CD4-positive, alpha-beta memory T cell (primary cell): ENCODE data around the gene TM9SF3. TPM values are rescaled to one million over a fixed set of nuclear protein-coding genes. Genes with fewer than 3 reads are reported as not detected.
A peak's percentile ranks its signal among the peaks of the same experiment; 100 is the strongest.

Experiments used
- CTCF ChIA-PET: fragments of 350-600 bp; sonication (Branson Sonifier 250); formaldehyde crosslinking; loops from one replicate; lab custom pipeline; 2021; ENCODE audit warnings: inconsistent platforms; ENCODE audit not compliant: partially characterized antibody; lab: Charles Lee
- POLR2A ChIA-PET: fragments of 350-600 bp; sonication (Branson Sonifier 250); formaldehyde crosslinking; loops from one replicate; lab custom pipeline; 2021; ENCODE audit not compliant: partially characterized antibody; lab: Charles Lee
- DNase-seq, 5 donors: peaks; one replicate each; pipeline versions ENCODE4 v3.0.0 to v3.0.0-alpha.2; 2020 to 2022; ENCODE audit warnings: mixed read lengths in 1 of 5
- H3K27ac ChIP-seq: one replicate; pipeline ENCODE4 v1.7.0; 2013; ENCODE audit warnings: low read depth, low read length
- H3K27me3 ChIP-seq: 2 replicates; pipeline ENCODE4 v1.7.0; 2013; ENCODE audit warnings: mild to moderate bottlenecking, low read length, moderate library complexity; ENCODE audit not compliant: insufficient read depth
- H3K36me3 ChIP-seq: 2 replicates; pipeline ENCODE4 v1.7.0; 2013; ENCODE audit warnings: mild to moderate bottlenecking, low read length, moderate library complexity; ENCODE audit not compliant: insufficient read depth
- H3K4me1 ChIP-seq: 2 replicates; pipeline ENCODE4 v1.7.0; 2013; ENCODE audit warnings: mild to moderate bottlenecking, low read length, moderate library complexity; ENCODE audit not compliant: insufficient read depth
- H3K4me3 ChIP-seq, 2 donors: one replicate each; pipeline ENCODE4 v1.7.0; 2013; ENCODE audit warnings: low read length in 2 of 2, mild to moderate bottlenecking in 1 of 2
- H3K9me3 ChIP-seq, 2 donors: one replicate each; pipeline ENCODE4 v1.7.0; 2013; ENCODE audit warnings: low read length in 2 of 2, control low read depth in 1 of 2; ENCODE audit not compliant: control insufficient read depth in 1 of 2
- H3K27ac Mint-ChIP-seq, 7 donors: one replicate each; pipeline ENCODE4 v1.8.0; 2020 to 2021; ENCODE audit warnings: mixed read lengths in 7 of 7, mild to moderate bottlenecking in 6 of 7, inconsistent platforms in 3 of 7, moderate library complexity in 3 of 7
- H3K27me3 Mint-ChIP-seq, 2 donors: one replicate each; pipeline ENCODE4 v1.8.0; 2020 to 2021; ENCODE audit warnings: mixed read lengths in 2 of 2
- H3K36me3 Mint-ChIP-seq, 2 donors: one replicate each; pipeline ENCODE4 v1.8.0; 2020 to 2021; ENCODE audit warnings: mixed read lengths in 2 of 2, inconsistent platforms in 1 of 2, mild to moderate bottlenecking in 1 of 2
- H3K4me1 Mint-ChIP-seq, 4 donors: one replicate each; pipeline ENCODE4 v1.8.0; 2020 to 2021; ENCODE audit warnings: mixed read lengths in 4 of 4, mild to moderate bottlenecking in 1 of 4
- H3K4me3 Mint-ChIP-seq, 8 donors: one replicate each; pipeline ENCODE4 v1.8.0; 2020 to 2021; ENCODE audit warnings: mixed read lengths in 8 of 8, mild to moderate bottlenecking in 7 of 8, moderate library complexity in 6 of 8, inconsistent platforms in 3 of 8
- H3K9me3 Mint-ChIP-seq, 8 donors: one replicate each; pipeline ENCODE4 v1.8.0; 2020 to 2021; ENCODE audit warnings: mixed read lengths in 8 of 8, mild to moderate bottlenecking in 5 of 8, inconsistent platforms in 3 of 8, moderate library complexity in 1 of 8
- intact Hi-C: fragments of 100-400 bp; cut with micrococcal nuclease; formaldehyde crosslinking; loops from one replicate; pipeline ENCODE4 v1.15.1; 2023
- polyA plus RNA-seq, 2 donors: library from polyadenylated mRNA; unstranded; fragments of 300-500 nt; fragmentation: Illumina TruSeq; gene quantifications; one replicate each; pipeline ENCODE4 v1.2.3, GENCODE V29; 2021
- total RNA-seq, 2 experiments: library from RNA; stranded (reverse); gene quantifications; one replicate each; pipeline ENCODE4 v1.2.3, GENCODE V29; 2021

TM9SF3 gene
- total and polyA plus RNA-seq, 4 experiments from 2014 or later, result 74.7 to 125 (median 109) TPM

DNA sequence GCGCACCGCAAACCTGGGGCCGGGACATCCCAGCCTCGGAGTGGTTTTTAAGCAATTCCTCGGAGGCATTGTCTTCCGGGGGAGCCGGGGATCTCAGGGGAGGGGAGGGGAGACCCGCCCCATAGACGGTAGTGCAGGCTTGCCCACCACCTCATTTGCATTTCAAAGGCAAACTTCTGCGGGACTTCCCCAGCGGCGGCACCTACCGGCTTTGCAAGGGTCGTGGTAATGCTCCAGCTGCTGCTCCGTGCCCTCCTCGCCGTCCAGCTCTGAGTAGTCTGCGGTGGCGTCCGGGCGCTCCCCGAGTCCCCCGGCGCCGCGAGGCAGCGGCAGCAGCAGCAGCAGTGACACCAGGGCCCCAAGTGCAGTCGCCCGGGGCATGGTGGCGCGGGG is 73.5 kb downstream of the TM9SF3 start:
- DNase-seq, result peak in 4 of 5 donors; percentile 20 to 71 (median 30)
- Mint-ChIP-seq H3K9me3 (no peaks in the 10 kb centered on the region), H3K4me1 (peaks cover 10 to 23% (median 16%) of the 10 kb centered on the region in 4 donors), H3K27ac (no peak overlapping the region), H3K4me3 (peak overlapping the region in 7 of 8 donors; percentile 54 to 83 (median 81)), H3K36me3 (no peaks in the 10 kb centered on the region), H3K27me3 (peaks cover 4 to 6% of the 10 kb centered on the region in 2 donors)
- CTCF ChIA-PET, result interaction anchor here (0.9 to 1.7 kb wide), 8 partner anchors 9 to 44 kb away, joined by 3 to 7 read pairs (median 4); no protein-coding TSS in a partner anchor
- H3K9me3 ChIP-seq, result no peaks in the 10 kb centered on the region
- H3K36me3 ChIP-seq, result no peaks in the 10 kb centered on the region
- POLR2A ChIA-PET, result interaction anchor here (1.2 to 1.5 kb wide), 2 partner anchors 68 to 317 kb away, joined by 3 read pairs; no protein-coding TSS in a partner anchor
- intact Hi-C loops, result loop anchor here (5.0 kb wide), 2 partner anchors 74 to 136 kb away; partner anchors contain the start of gene TM9SF3
- peak overlapping the region in 1 of 2 donors; percentile 55 for H3K4me3 ChIP-seq
- H3K27ac ChIP-seq, result no peak overlapping the region
- peaks cover 23% of the 10 kb centered on the region for H3K4me1 ChIP-seq
- H3K27me3 ChIP-seq, result peaks cover 10% of the 10 kb centered on the region

DNA sequence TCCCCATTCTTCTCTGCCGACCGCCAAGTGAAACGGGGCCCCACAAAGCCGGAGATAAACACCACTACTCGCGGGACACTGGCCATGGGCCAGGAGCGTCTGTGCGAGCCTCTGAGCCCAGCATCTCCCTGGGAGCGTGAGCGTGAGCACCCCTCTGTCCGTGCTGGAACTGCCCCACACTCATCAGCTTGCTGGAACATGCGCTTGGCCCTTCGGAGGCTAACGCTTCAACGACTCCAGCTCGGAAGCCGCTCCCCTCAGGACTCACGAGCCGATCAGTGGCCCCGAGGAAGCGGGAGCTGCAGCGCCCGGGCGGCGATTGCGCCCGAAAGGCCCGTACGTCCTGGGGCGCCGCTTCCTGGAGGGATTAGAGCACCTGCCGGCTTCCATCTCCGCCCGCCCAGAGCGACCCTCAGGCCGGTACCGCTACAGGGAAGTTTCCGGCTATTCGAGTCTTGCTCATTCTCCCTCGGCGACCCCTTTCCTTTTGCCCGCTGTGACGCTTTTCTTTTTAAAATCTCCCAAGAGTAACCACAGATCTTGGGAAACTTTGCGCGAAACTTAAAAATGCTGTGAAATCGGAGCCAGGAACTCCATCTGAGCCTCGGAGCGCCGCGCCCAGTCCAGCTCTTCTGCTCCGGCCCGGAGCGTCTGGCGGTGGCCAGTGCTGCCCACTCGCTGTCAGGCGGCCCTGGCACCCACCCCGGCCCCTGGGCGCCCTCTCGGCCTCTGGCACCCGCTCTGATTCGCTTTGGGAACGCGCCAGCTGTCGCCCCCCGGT is 74.1 kb downstream of the TM9SF3 start:
- H3K27me3 Mint-ChIP-seq, result peaks cover 4 to 6% of the 10 kb centered on the region in 2 donors
- intact Hi-C loops, result loop anchor here (5.0 kb wide), 2 partner anchors 75 to 135 kb away; partner anchors contain the start of gene TM9SF3
- DNase-seq, result peak in 1 of 5 donors; percentile 6

DNA sequence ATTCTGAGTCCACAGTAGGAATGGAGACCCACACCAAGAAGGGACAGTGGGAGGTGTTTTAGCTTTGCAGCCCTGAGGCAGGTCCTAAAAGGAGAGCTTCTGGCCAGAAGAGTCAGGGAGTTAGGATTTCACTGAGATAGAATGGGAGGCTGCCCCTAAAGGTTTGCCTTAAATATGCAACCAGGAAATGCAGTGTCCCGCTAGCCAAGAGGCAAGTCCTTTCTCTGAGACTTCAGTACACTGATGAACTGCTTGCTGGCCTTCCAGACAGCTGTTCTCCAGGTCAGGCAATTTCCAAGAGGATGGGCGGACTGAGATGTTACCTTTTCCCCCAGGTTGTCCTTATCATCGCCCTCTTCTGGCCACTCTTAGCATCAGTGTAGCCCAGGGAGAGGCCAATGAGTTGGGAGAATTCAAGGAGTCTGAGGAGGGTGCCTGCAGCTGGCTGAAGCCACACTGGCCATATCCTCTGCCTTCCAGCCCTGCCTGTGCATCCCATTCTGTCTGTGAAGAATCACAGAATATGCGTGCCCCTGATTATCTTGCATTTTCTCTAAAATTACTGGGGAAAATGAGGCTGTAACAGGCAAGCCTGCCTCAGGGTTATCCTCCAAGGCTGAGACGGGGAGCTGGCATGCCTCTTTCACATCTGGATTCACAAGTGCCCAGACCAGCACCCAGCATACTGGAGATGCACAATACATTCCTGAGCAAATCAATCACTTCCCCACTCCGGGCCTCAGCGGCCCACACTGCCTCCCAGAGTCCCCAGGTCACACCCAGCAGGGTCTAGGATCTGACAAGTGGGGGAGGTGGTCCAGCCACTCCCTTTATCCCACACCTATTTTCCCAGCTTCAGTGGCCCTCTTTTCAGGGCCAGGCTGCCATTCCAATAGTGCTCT is 75.5 kb downstream of the TM9SF3 start:
- ChIA-PET CTCF (interaction anchor here (1.3 to 1.9 kb wide), 3 partner anchors 10 to 14 kb away, joined by 4 to 8 read pairs (median 7); no protein-coding TSS in a partner anchor), POLR2A (no interaction called here)
- Mint-ChIP-seq H3K4me3 (peak overlapping the region in 7 of 8 donors; percentile 23 to 82 (median 49)), H3K4me1 (peaks cover 10 to 23% (median 16%) of the 10 kb centered on the region in 4 donors), H3K9me3 (no peaks in the 10 kb centered on the region), H3K27me3 (peaks cover 6 to 7% of the 10 kb centered on the region in 2 donors), H3K27ac (peak overlapping the region in 1 of 7 donors; percentile 6), H3K36me3 (no peaks in the 10 kb centered on the region)
- Histone ChIP-seq H3K9me3 (no peaks in the 10 kb centered on the region), H3K36me3 (no peaks in the 10 kb centered on the region), H3K4me3 (no peak overlapping the region), H3K27ac (no peak overlapping the region), H3K27me3 (peaks cover 10% of the 10 kb centered on the region), H3K4me1 (peaks cover 23% of the 10 kb centered on the region)
- peak in 1 of 5 donors; percentile 6 for DNase-seq
- intact Hi-C loops, result loop anchor here (1.0 to 5.0 kb wide), 3 partner anchors 76 to 134 kb away; partner anchors contain the start of gene TM9SF3

More for the DNA sequence above, 74.1 kb downstream of the TM9SF3 start:
- H3K36me3 ChIP-seq, result no peaks in the 10 kb centered on the region
- ChIA-PET CTCF (interaction anchor here (1.3 to 1.7 kb wide), 5 partner anchors 9 to 24 kb away, joined by 3 to 7 read pairs (median 4); no protein-coding TSS in a partner anchor), POLR2A (interaction anchor here (1.5 kb wide), 1 partner anchor 69 kb away, joined by 3 read pairs; no protein-coding TSS in a partner anchor)
- no peak overlapping the region for H3K27ac ChIP-seq
- peak overlapping the region in 1 of 2 donors; percentile 55 for H3K4me3 ChIP-seq
- Mint-ChIP-seq H3K36me3 (no peaks in the 10 kb centered on the region), H3K9me3 (no peaks in the 10 kb centered on the region), H3K27ac (peak overlapping the region in 2 of 7 donors; percentile 4 to 67), H3K4me1 (peaks cover 10 to 23% (median 16%) of the 10 kb centered on the region in 4 donors), H3K4me3 (peak overlapping the region; percentile 78 to 86 (median 82))
- H3K27me3 ChIP-seq, result peaks cover 10% of the 10 kb centered on the region
- H3K9me3 ChIP-seq, result no peaks in the 10 kb centered on the region
- H3K4me1 ChIP-seq, result peaks cover 23% of the 10 kb centered on the region

DNA sequence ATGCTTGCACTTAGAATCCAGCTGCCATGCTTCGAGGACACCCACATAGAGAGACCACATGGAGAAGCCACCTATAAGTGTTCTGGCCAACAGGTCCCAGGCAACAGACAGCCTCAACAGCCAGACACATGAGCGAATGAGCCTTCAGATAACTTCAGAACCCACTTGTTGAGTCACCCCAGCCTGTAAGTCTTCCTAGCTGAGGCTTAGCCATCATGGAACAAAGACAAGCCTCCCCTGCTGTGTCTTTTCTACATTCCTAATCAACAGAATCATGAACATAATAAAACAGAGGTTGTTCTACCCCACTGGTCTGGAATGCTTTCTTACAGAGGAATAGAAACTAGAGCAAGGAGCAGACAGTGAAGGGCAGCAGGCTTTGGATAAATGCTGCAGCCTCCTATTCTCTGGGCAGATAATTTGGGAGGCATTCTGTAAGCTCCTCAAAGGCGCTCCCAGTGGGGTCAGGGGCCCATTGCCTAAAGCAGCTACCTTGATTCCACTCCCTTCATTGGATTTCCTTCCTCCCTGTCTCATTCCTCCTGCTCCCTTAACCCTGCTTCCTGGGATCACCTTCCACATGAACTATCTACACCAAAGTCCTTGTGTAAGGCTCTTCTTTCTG is 77.7 kb downstream of the TM9SF3 start:
- no peak overlapping the region for H3K4me3 Mint-ChIP-seq
- DNase-seq, result no peak
- H3K9me3 ChIP-seq, result no peaks in the 10 kb centered on the region
- H3K4me3 ChIP-seq, result no peak overlapping the region
- H3K36me3 Mint-ChIP-seq, result no peaks in the 10 kb centered on the region
- intact Hi-C loops, result no loop called here
- peaks cover 5% of the 10 kb centered on the region for H3K27me3 ChIP-seq
- H3K36me3 ChIP-seq, result no peaks in the 10 kb centered on the region
- no peak overlapping the region for H3K27ac ChIP-seq
- POLR2A ChIA-PET, result no interaction called here
- CTCF ChIA-PET, result interaction anchor here (1.3 kb wide), 1 partner anchor 11 kb away, joined by 4 read pairs; no protein-coding TSS in a partner anchor
- no peaks in the 10 kb centered on the region for H3K9me3 Mint-ChIP-seq
- H3K4me1 Mint-ChIP-seq, result peaks cover 4 to 13% (median 10%) of the 10 kb centered on the region in 4 donors
- peaks cover 6 to 7% of the 10 kb centered on the region in 2 donors for H3K27me3 Mint-ChIP-seq
- H3K27ac Mint-ChIP-seq, result no peak overlapping the region
- H3K4me1 ChIP-seq, result peaks cover 15% of the 10 kb centered on the region

DNA sequence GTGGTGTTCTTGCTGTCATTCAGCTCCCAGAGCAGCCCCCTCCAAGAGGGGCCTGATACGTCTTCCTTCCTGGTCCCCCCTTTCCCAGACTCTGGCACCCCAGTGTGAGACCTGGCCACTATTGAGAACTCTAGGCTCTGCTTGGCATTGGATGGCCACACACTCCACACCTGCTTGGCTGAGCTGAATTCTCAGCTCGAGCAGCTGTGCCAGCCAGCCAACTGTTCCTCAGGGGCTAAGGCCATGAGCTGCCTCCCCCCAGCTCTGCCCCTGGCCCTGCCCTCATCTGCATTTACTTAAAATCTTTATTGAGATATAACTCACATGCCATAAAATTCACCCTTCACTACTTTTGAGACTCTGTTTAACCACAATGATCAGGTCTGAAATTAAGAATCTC is 79.8 kb downstream of the TM9SF3 start:
- Histone ChIP-seq H3K27me3 (peaks cover 5% of the 10 kb centered on the region), H3K4me3 (no peak overlapping the region), H3K27ac (no peak overlapping the region), H3K36me3 (no peaks in the 10 kb centered on the region), H3K9me3 (no peaks in the 10 kb centered on the region), H3K4me1 (no peaks in the 10 kb centered on the region)
- no peaks in the 10 kb centered on the region for H3K9me3 Mint-ChIP-seq
- H3K27me3 Mint-ChIP-seq, result peaks cover 4 to 8% of the 10 kb centered on the region in 2 donors
- no peak for DNase-seq
- CTCF ChIA-PET, result no interaction called here
- intact Hi-C loops, result no loop called here
- peaks cover 1 to 3% (median 2%) of the 10 kb centered on the region in 4 donors for H3K4me1 Mint-ChIP-seq
- no peak overlapping the region for H3K27ac Mint-ChIP-seq
- no peaks in the 10 kb centered on the region for H3K36me3 Mint-ChIP-seq
- POLR2A ChIA-PET, result no interaction called here
- no peak overlapping the region for H3K4me3 Mint-ChIP-seq

DNA sequence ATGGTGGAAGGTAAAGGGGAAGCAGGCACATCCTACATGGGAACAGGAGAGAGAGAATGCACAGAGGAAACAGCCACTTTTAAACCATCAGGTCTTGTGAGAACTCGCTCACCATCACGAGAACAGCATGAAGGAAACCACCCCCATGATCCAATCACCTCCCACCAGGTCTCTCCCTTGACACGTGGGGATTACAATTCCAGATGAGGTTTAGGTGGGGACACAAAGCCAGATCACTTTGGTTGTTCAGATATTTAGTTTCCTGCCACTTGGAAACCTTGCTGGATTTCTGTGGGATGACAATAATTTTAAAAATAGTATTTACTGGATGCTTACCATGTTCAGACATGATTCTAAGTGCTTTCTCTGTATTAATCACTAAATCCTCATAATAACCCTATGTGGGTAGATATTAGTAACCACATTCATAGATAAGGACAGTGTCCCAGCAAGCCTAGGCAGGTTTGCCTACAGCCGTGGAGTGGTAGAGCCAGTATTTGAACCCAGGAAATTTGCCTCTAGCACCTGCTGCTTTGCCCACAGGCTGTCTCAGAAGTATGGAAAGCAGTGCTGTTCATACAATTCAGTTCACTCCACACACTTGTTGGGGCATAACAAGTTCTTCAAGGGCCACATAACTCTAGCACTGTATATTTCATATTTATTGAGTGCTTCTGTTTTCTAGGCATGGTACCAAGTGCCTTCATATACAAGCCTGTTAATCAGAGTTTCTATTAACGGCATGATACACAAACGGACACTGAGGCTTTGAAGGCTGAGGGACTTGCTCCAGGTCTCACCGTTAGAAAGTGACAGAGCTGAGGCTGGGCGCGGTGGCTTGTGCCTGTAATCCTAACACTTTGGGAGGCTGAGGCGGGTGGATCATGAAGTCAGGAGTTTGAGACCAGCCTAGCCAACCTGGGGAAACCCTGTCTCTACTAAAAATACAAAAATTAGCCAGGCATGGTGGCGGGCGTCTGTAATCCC is 81.4 kb downstream of the TM9SF3 start:
- peaks cover 0 to 7% of the 10 kb centered on the region in 2 donors for H3K27me3 Mint-ChIP-seq
- H3K9me3 Mint-ChIP-seq, result no peaks in the 10 kb centered on the region
- DNase-seq, result no peak
- Histone ChIP-seq H3K9me3 (no peaks in the 10 kb centered on the region), H3K4me3 (no peak overlapping the region), H3K27me3 (no peaks in the 10 kb centered on the region), H3K27ac (no peak overlapping the region), H3K4me1 (no peaks in the 10 kb centered on the region), H3K36me3 (no peaks in the 10 kb centered on the region)
- H3K36me3 Mint-ChIP-seq, result no peaks in the 10 kb centered on the region
- H3K4me3 Mint-ChIP-seq, result no peak overlapping the region
- intact Hi-C loops, result no loop called here
- H3K4me1 Mint-ChIP-seq, result no peaks in the 10 kb centered on the region
- CTCF ChIA-PET, result interaction anchor here (0.7 kb wide), 1 partner anchor 133 kb away, joined by 5 read pairs; no protein-coding TSS in a partner anchor
- peak overlapping the region in 1 of 7 donors; percentile 28 for H3K27ac Mint-ChIP-seq
- POLR2A ChIA-PET, result no interaction called here
